ENCODE measurements around the gene WRNIP1.

DNA sequence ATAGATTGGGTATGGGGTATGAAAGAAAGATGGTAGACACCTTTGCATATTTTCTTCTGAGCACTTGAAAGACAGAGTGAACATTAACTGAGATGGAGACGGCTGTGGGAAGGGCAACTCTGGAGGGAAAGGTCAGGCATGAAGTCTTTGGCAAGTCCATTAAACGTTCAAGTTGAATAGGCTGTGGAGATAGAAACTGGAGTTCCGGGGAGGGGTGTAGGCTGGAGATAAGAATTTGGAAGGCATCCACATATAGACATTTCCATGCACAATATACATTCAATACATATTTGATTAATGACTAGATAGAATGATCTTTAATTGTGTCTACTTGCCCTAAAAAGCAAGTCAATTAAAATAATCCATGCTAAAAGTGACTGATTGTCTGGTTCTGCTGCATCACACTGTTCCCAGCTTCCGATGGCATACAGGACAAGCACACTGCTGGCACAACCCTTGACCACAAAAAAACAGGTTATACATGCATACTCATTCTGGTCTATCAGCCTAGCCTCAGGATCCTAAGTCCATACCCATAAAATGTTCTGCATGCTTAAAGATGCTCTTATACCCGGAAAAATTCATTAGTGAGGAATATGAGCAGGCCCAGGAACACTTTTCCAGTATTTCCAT, 12.6 kb upstream of the WRNIP1 start:
- TF ChIP-seq, protein P1, sequence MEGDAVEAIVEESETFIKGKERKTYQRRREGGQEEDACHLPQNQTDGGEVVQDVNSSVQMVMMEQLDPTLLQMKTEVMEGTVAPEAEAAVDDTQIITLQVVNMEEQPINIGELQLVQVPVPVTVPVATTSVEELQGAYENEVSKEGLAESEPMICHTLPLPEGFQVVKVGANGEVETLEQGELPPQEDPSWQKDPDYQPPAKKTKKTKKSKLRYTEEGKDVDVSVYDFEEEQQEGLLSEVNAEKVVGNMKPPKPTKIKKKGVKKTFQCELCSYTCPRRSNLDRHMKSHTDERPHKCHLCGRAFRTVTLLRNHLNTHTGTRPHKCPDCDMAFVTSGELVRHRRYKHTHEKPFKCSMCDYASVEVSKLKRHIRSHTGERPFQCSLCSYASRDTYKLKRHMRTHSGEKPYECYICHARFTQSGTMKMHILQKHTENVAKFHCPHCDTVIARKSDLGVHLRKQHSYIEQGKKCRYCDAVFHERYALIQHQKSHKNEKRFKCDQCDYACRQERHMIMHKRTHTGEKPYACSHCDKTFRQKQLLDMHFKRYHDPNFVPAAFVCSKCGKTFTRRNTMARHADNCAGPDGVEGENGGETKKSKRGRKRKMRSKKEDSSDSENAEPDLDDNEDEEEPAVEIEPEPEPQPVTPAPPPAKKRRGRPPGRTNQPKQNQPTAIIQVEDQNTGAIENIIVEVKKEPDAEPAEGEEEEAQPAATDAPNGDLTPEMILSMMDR (IDR thresholded peaks at IDR 0.05) = no peak
- TF ChIP-seq EZH2 (IDR thresholded peaks at IDR 0.05) = no peak
- no peak for TF ChIP-seq EZH2phosphoT487 (IDR thresholded peaks at IDR 0.05)

All from neural progenitor cell (in vitro differentiated cells).